ENCODE results near the gene ZBTB7C.

DNA sequence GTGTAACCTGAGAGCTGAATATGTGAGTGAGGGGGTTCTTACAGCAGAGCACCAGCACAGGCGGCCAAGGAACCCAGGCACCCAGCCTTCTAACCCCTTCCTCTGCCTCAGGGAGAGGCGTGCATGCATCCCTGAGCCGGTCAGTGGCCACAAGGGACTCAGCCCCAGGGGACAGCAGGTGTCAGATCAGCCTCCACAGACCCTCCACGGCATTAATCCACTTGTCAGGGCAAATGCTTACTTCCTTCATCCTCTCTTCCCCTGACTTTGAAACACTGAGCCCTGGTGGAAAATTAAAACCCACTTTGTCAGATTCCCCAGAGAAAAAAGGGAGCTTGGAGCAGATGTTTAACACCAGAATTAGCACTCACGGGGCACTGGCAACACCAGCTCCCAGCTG lies 418.2 kb downstream of the ZBTB7C start:
- TF ChIP-seq, protein P1, sequence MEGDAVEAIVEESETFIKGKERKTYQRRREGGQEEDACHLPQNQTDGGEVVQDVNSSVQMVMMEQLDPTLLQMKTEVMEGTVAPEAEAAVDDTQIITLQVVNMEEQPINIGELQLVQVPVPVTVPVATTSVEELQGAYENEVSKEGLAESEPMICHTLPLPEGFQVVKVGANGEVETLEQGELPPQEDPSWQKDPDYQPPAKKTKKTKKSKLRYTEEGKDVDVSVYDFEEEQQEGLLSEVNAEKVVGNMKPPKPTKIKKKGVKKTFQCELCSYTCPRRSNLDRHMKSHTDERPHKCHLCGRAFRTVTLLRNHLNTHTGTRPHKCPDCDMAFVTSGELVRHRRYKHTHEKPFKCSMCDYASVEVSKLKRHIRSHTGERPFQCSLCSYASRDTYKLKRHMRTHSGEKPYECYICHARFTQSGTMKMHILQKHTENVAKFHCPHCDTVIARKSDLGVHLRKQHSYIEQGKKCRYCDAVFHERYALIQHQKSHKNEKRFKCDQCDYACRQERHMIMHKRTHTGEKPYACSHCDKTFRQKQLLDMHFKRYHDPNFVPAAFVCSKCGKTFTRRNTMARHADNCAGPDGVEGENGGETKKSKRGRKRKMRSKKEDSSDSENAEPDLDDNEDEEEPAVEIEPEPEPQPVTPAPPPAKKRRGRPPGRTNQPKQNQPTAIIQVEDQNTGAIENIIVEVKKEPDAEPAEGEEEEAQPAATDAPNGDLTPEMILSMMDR (IDR thresholded peaks at IDR 0.05) = no peak
- TF ChIP-seq POLR2A (IDR thresholded peaks at IDR 0.05) = no peak
